Neuronal stem cell (in vitro differentiated cells): ENCODE data around the gene CD19.

ENCODE experiments used
- DNase-seq: peaks from one replicate; pipeline ENCODE4 v3.0.0-alpha.2; 2013; ENCODE audit warnings: low spot score
- H2AFZ ChIP-seq: one replicate; pipeline ENCODE4 v1.6.1; 2013; ENCODE audit warnings: mild to moderate bottlenecking, low read length, inconsistent platforms
- H2AK5ac ChIP-seq: 2 replicates; pipeline ENCODE4 v1.6.1; 2013; ENCODE audit warnings: low read depth, mild to moderate bottlenecking, inconsistent platforms, low read length, moderate library complexity, mixed read lengths
- H2BK120ac ChIP-seq: 2 replicates; pipeline ENCODE4 v1.6.1; 2013; ENCODE audit warnings: low read depth, mild to moderate bottlenecking, inconsistent platforms, low read length, moderate library complexity, mixed read lengths
- H2BK12ac ChIP-seq: one replicate; pipeline ENCODE4 v1.6.1; 2013; ENCODE audit warnings: low read length, inconsistent platforms
- H2BK15ac ChIP-seq: 2 replicates; pipeline ENCODE4 v1.6.1; 2013; ENCODE audit warnings: mild to moderate bottlenecking, low read length, inconsistent platforms, mixed read lengths
- H2BK5ac ChIP-seq: one replicate; pipeline ENCODE4 v1.6.1; 2013; ENCODE audit warnings: inconsistent platforms, mild to moderate bottlenecking, low read length, moderate library complexity
- H3K14ac ChIP-seq: one replicate; pipeline ENCODE4 v1.6.1; 2013; ENCODE audit warnings: low read length, inconsistent platforms
- H3K18ac ChIP-seq: 2 replicates; pipeline ENCODE4 v1.6.1; 2013; ENCODE audit warnings: low read length, inconsistent platforms
- H3K23ac ChIP-seq: 2 replicates; pipeline ENCODE4 v1.6.1; 2013; ENCODE audit warnings: low read depth, mild to moderate bottlenecking, mixed read lengths, low read length, inconsistent platforms; ENCODE audit not compliant: poor library complexity
- H3K27ac ChIP-seq: replicated peaks from 3 replicates; pipeline ENCODE4 v1.5.1; 2013; ENCODE audit warnings: low read length, inconsistent platforms
- H3K27me3 ChIP-seq, 3 experiments: 2 replicates each; pipeline ENCODE4 v1.6.1; 2013; ENCODE audit warnings: low read length in 3 of 3, mild to moderate bottlenecking in 2 of 3, inconsistent platforms in 1 of 3, low read depth in 1 of 3, mixed read lengths in 1 of 3, moderate library complexity in 1 of 3; ENCODE audit not compliant: control insufficient read depth in 3 of 3, insufficient read depth in 3 of 3
- H3K36me3 ChIP-seq, 2 donors: replicated peaks in 1 of 2; 2 replicates each; pipeline ENCODE4 v1.6.1; 2013; ENCODE audit warnings: low read length in 2 of 2; ENCODE audit not compliant: control insufficient read depth in 2 of 2, insufficient read depth in 2 of 2
- H3K4ac ChIP-seq: 2 replicates; pipeline ENCODE4 v1.6.1; 2013; ENCODE audit warnings: inconsistent platforms, mild to moderate bottlenecking, low read length, moderate library complexity
- H3K4me1 ChIP-seq, 2 donors: 1 replicate in 1 of 2; 2 replicates in 1 of 2; pipeline ENCODE4 v1.6.1; 2013; ENCODE audit warnings: low read length in 2 of 2, low read depth in 1 of 2; ENCODE audit not compliant: control insufficient read depth in 2 of 2, insufficient read depth in 1 of 2
- H3K4me2 ChIP-seq: one replicate; pipeline ENCODE4 v1.6.1; 2013; ENCODE audit warnings: mild to moderate bottlenecking, low read length, inconsistent platforms; ENCODE audit not compliant: insufficient read depth, poor library complexity, severe bottlenecking
- H3K4me3 ChIP-seq, 2 donors: 2 replicates each; pipeline ENCODE4 v1.5.1; 2013; ENCODE audit warnings: low read length in 2 of 2, mild to moderate bottlenecking in 2 of 2, inconsistent platforms in 1 of 2, moderate library complexity in 1 of 2
- H3K79me1 ChIP-seq: one replicate; pipeline ENCODE4 v1.6.1; 2013; ENCODE audit warnings: low read depth, mild to moderate bottlenecking, inconsistent platforms, low read length, moderate library complexity
- H3K9ac ChIP-seq: one replicate; pipeline ENCODE4 v1.6.1; 2013; ENCODE audit warnings: mild to moderate bottlenecking, low read depth, low read length, inconsistent platforms; ENCODE audit not compliant: poor library complexity
- H3K9me3 ChIP-seq, 2 donors: replicated peaks in 1 of 2; 2 replicates each; pipeline versions ENCODE3 to v1.6.1; 2013; ENCODE audit warnings: low read length in 2 of 2, mild to moderate bottlenecking in 2 of 2, inconsistent platforms in 1 of 2, low read depth in 1 of 2, mixed read lengths in 1 of 2, moderate library complexity in 1 of 2; ENCODE audit not compliant: control insufficient read depth in 2 of 2, insufficient read depth in 1 of 2
- H4K8ac ChIP-seq: one replicate; pipeline ENCODE4 v1.6.1; 2013; ENCODE audit warnings: low read depth, mild to moderate bottlenecking, inconsistent platforms, low read length, moderate library complexity
- H4K91ac ChIP-seq: one replicate; pipeline ENCODE4 v1.6.1; 2013; ENCODE audit warnings: low read length, low read depth, mild to moderate bottlenecking, inconsistent platforms; ENCODE audit not compliant: poor library complexity
- WGBS, 2 donors: extraction: QIAGEN DNeasy Blood & Tissue Kit; methylation state at CpG; one replicate each; pipeline ENCODE4 v1.1.7; 2013; ENCODE audit warnings: missing lambda C conversion rate in 2 of 2, mixed read lengths in 1 of 2; ENCODE audit not compliant: insufficient read length in 2 of 2, insufficient replicate concordance in 1 of 2; ENCODE audit errors: extremely low coverage in 2 of 2; 5-methylcytosine and 5-hydroxymethylcytosine counted together

CD19 gene

DNA sequence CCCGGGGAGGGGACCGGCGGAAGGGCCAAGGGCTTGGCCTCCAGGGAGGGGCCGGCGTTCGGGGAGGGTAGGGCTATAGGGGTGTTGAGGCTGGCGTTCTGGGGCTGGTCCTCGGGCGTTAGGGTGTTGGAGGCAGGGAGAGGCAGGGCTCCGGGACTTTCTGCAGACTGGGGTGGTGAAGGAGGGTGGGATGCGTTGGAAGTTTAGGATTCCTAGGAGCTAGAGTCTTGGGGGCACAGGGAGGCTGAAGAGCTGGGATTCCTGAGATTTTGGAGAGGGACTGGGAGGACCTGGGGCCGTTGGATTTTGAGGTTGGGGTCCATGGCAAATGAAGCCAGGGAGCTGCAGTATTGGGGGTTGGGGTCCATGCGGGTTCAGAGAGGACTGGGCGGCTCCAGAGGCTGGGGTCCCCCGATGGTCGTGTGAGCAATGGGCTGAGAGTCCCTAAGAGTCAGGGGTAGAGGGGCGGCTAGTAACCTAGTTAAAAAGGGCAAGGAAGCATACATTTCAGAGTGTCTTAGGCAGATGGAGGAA lies 19.7 kb downstream of the CD19 start:
- H3K23ac ChIP-seq: peak overlapping the region; percentile 85
- peak overlapping the region; percentile 95 for H3K18ac ChIP-seq
- no peak overlapping the region for H3K27ac ChIP-seq
- peak overlapping the region; percentile 98 for H2BK5ac ChIP-seq
- H3K36me3 ChIP-seq: peaks cover 26 to 44% of the 10 kb centered on the region in 2 donors
- no peak overlapping the region for H4K8ac ChIP-seq
- peak overlapping the region; percentile 94 for H3K9ac ChIP-seq
- H2AFZ ChIP-seq: peak overlapping the region; percentile 97
- H2BK120ac ChIP-seq: no peak overlapping the region
- peak overlapping the region; percentile 71 for H3K14ac ChIP-seq
- peaks cover 6 to 7% of the 10 kb centered on the region in 2 donors for H3K4me1 ChIP-seq
- no peaks in the 10 kb centered on the region for H3K9me3 ChIP-seq
- no peak overlapping the region for H4K91ac ChIP-seq
- no peak overlapping the region for H3K4ac ChIP-seq
- no CpG with 5 or more reads among the region's 17 CpGs for WGBS, 2 donors
- peak overlapping the region; percentile 37 for H2AK5ac ChIP-seq
- no peak overlapping the region for H2BK12ac ChIP-seq
- DNase-seq: no peak
- peak overlapping the region; percentile 83 for H3K4me2 ChIP-seq
- peak overlapping the region; percentile 67 for H2BK15ac ChIP-seq
- peaks cover 8% of the 10 kb centered on the region for H3K79me1 ChIP-seq
- H3K27me3 ChIP-seq: no peaks in the 10 kb centered on the region
- H3K4me3 ChIP-seq: peak overlapping the region; percentile 85 to 91

GRCh38 chr16:28958216-28958615 lies 26.4 kb downstream of the CD19 start:
- Histone ChIP-seq H3K9ac (no peak overlapping the region), H2BK120ac (no peak overlapping the region), H3K36me3 (peaks cover 57 to 96% of the 10 kb centered on the region in 2 donors), H3K79me1 (peaks cover 6% of the 10 kb centered on the region), H2BK12ac (no peak overlapping the region), H2BK15ac (no peak overlapping the region), H2AK5ac (no peak overlapping the region), H3K4me3 (no peak overlapping the region), H3K27ac (no peak overlapping the region), H3K14ac (no peak overlapping the region), H4K8ac (no peak overlapping the region), H2BK5ac (no peak overlapping the region), H3K4me2 (no peak overlapping the region), H3K18ac (no peak overlapping the region), H3K23ac (no peak overlapping the region), H3K4me1 (no peaks in the 10 kb centered on the region), H3K9me3 (no peaks in the 10 kb centered on the region), H2AFZ (no peak overlapping the region), H3K27me3 (no peaks in the 10 kb centered on the region), H4K91ac (no peak overlapping the region), H3K4ac (no peak overlapping the region)
- no peak for DNase-seq
- no CpG with 5 or more reads among the region's 9 CpGs for WGBS, 2 donors

DNA sequence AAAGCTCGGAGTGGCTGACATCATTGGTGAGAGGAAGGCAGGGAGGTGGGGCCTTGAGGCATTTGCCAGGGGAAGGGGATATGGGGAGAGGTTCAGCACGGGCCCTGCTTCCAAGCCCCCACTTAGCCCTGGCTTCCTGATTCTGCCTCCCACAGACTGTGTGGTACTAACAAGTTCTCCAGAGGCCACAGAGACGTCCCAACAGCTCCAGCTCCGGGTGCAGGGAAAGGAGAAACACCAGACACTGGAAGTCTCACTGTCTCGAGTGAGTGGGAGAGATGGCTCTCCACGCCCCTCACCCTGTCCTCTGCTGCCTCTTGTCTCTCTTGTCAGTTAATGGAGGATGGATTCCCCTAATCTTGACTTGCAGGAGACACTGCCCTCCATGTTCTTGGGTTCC lies 27.1 kb downstream of the CD19 start:
- no peak overlapping the region for H3K9ac ChIP-seq
- H3K79me1 ChIP-seq: peaks cover 5% of the 10 kb centered on the region
- no peaks in the 10 kb centered on the region for H3K27me3 ChIP-seq
- H2AFZ ChIP-seq: no peak overlapping the region
- H3K4me1 ChIP-seq: no peaks in the 10 kb centered on the region
- no peaks in the 10 kb centered on the region for H3K9me3 ChIP-seq
- H4K91ac ChIP-seq: no peak overlapping the region
- H2BK15ac ChIP-seq: no peak overlapping the region
- no CpG with 5 or more reads among the region's 6 CpGs for WGBS, 2 donors
- no peak overlapping the region for H3K4me3 ChIP-seq
- H3K14ac ChIP-seq: no peak overlapping the region
- no peak overlapping the region for H2BK120ac ChIP-seq
- peaks cover 57 to 96% of the 10 kb centered on the region in 2 donors for H3K36me3 ChIP-seq
- no peak overlapping the region for H3K18ac ChIP-seq
- no peak overlapping the region for H3K23ac ChIP-seq
- H3K4me2 ChIP-seq: no peak overlapping the region
- no peak overlapping the region for H3K4ac ChIP-seq
- H2BK12ac ChIP-seq: no peak overlapping the region
- no peak overlapping the region for H4K8ac ChIP-seq
- no peak for DNase-seq
- H2AK5ac ChIP-seq: no peak overlapping the region
- H2BK5ac ChIP-seq: no peak overlapping the region
- H3K27ac ChIP-seq: no peak overlapping the region

GRCh38 chr16:28964072-28964471 lies 32.3 kb downstream of the CD19 start:
- Histone ChIP-seq H3K14ac (no peak overlapping the region), H3K79me1 (peaks cover 4% of the 10 kb centered on the region), H3K9me3 (no peaks in the 10 kb centered on the region), H3K4me1 (no peaks in the 10 kb centered on the region), H3K4me2 (no peak overlapping the region), H3K23ac (no peak overlapping the region), H2BK12ac (no peak overlapping the region), H2BK5ac (no peak overlapping the region), H2BK120ac (no peak overlapping the region), H3K4me3 (no peak overlapping the region), H4K8ac (no peak overlapping the region), H3K18ac (no peak overlapping the region), H2AFZ (no peak overlapping the region), H3K36me3 (peaks cover 33 to 67% of the 10 kb centered on the region in 2 donors), H3K4ac (no peak overlapping the region), H3K27me3 (no peaks in the 10 kb centered on the region), H4K91ac (no peak overlapping the region), H2AK5ac (no peak overlapping the region), H3K9ac (no peak overlapping the region), H2BK15ac (no peak overlapping the region), H3K27ac (no peak overlapping the region)
- no CpG with 5 or more reads among the region's 3 CpGs for WGBS, 2 donors
- DNase-seq: no peak
